Spleen (tissue), 13 donors: ENCODE data around the gene QPCTL. TPM values are rescaled to one million over a fixed set of nuclear protein-coding genes. Genes with fewer than 3 reads are reported as not detected.

Experiments used
- DNase-seq: peaks from one replicate; pipeline ENCODE4 v3.0.0-alpha.2; 2020
- H3K27ac ChIP-seq, 8 donors: fragments of 200-600 bp; sonication (generic) in 7 of 8; 1 replicate in 4 of 8; 2 replicates in 4 of 8; pipeline versions ENCODE4 v1.5.0 to v1.8.0; 2016 to 2021; ENCODE audit warnings: inconsistent platforms in 4 of 8, mild to moderate bottlenecking in 4 of 8, moderate library complexity in 1 of 8
- H3K27me3 ChIP-seq, 7 donors: fragments of 200-600 bp; sonication (generic) in 6 of 7; replicated peaks in 1 of 7; 1 replicate in 4 of 7; 2 replicates in 3 of 7; pipeline versions ENCODE4 v1.5.0 to v1.8.0; 2016 to 2021; ENCODE audit warnings: inconsistent platforms in 3 of 7, mild to moderate bottlenecking in 1 of 7
- H3K36me3 ChIP-seq, 6 donors: fragments of 200-600 bp; sonication (generic) in 5 of 6; 1 replicate in 4 of 6; 2 replicates in 2 of 6; pipeline versions ENCODE4 v1.5.0 to v1.8.0; 2016 to 2021; ENCODE audit warnings: inconsistent platforms in 2 of 6
- H3K4me1 ChIP-seq, 6 donors: fragments of 200-600 bp; sonication (generic) in 5 of 6; 1 replicate in 3 of 6; 2 replicates in 3 of 6; pipeline versions ENCODE4 v1.5.0 to v1.8.0; 2016 to 2021; ENCODE audit warnings: inconsistent platforms in 3 of 6
- H3K4me3 ChIP-seq, 8 donors: fragments of 200-600 bp; sonication (generic) in 7 of 8; 1 replicate in 4 of 8; 2 replicates in 4 of 8; pipeline versions ENCODE4 v1.5.0 to v1.8.0; 2016 to 2021; ENCODE audit warnings: inconsistent platforms in 4 of 8, mild to moderate bottlenecking in 4 of 8, moderate library complexity in 2 of 8
- H3K9me3 ChIP-seq, 8 donors: fragments of 200-600 bp; sonication (generic) in 7 of 8; 1 replicate in 4 of 8; 2 replicates in 4 of 8; pipeline versions ENCODE4 v1.5.0 to v1.8.0; 2016 to 2021; ENCODE audit warnings: inconsistent platforms in 4 of 8
- CTCF ChIP-seq, 11 experiments: fragments of 200-600 bp in 7 of 11; fragments of 450-650 bp in 4 of 11; sonication (generic) in 4 of 11; IDR thresholded peaks in 8 of 11; conservative IDR thresholded peaks in 3 of 11; 1 replicate in 7 of 11; 2 replicates in 4 of 11; pipeline versions ENCODE4 v1.4.0 to v1.8.0; 2016 to 2021; ENCODE audit warnings: antibody characterized with exemption in 11 of 11, inconsistent platforms in 4 of 11, mild to moderate bottlenecking in 1 of 11
- POLR2A ChIP-seq, 3 donors: fragments of 450-650 bp; IDR thresholded peaks; one replicate each; pipeline ENCODE4 v1.5.1; 2017; ENCODE audit warnings: antibody characterized with exemption in 3 of 3, mild to moderate bottlenecking in 1 of 3
- POLR2AphosphoS5 ChIP-seq, 3 donors: sonication (generic); formaldehyde crosslinking; IDR thresholded peaks; one replicate each; pipeline ENCODE4 v1.5.1; 2017; ENCODE audit warnings: antibody characterized with exemption in 3 of 3
- WGBS, 5 donors: extraction: QIAGEN DNeasy Blood & Tissue Kit in 3 of 5; methylation state at CpG; one replicate each; pipeline versions ENCODE4 v1.1.5 to v1.1.7; 2013 to 2018; 5-methylcytosine and 5-hydroxymethylcytosine counted together
- intact Hi-C: fragments of 100-400 bp; cut with DNase I; formaldehyde crosslinking; loops from one replicate; pipeline ENCODE4 v1.15.0; 2023; ENCODE audit warnings: low total_unique reads
- long read RNA-seq, 2 donors: transcript quantifications; one replicate each; lab custom pipeline, GENCODE V29; 2026
- polyA plus RNA-seq, 3 donors: library from polyadenylated mRNA; stranded (reverse); fragments of 200-250 nt; gene quantifications; one replicate each; pipeline ENCODE4 v1.2.1, GENCODE V29; 2013
- total RNA-seq, 7 donors: library from RNA; depleted of rRNA in 3 of 7; stranded (reverse); fragments of >200 nt in 3 of 7; fragmentation: NEBNext Ultra II Directional in 4 of 7; extraction: Animal tissue kit (Norgen Biotek cat#: 25700) in 4 of 7; gene quantifications; one replicate each; pipeline versions ENCODE4 v1.1.0 to v1.2.1, GENCODE V29; 2016 to 2021
- donor health status: healthy with polysubstance abuse.
- donor health status: DM: no; HTN: no; CAD: no; lungs with moderate emphysema.
- donor health status: DM: no; HTN: no; CAD: no.
- donor health status: Bipolar disorder and iron deficiency.
- donor health status: healthy.
- donor health status: DM: no; HTN: no; CAD: no.
- donor health status: DM: yes; HTN: yes; CAD: no.

Gene QPCTL
- total RNA-seq (10 to 100 TPM in 2 of 7 donors, 1 to 10 TPM in 5; 5.0 to 10.7 (median 8.8) TPM), polyA plus RNA-seq (10 to 100 TPM in 2 of 3 donors, 1 to 10 TPM in 1; 9.5 to 10.7 (median 10.2) TPM)
- long read RNA-seq, donor 1, partial matches to known transcripts, result 0 of 1 reads
- long read RNA-seq, donor 1, other reads (novel, unspliced or antisense), result 0 of 1 reads
- long read RNA-seq, donor 2, partial matches to known transcripts, result 0 of 1 reads
- long read RNA-seq, donor 2, other reads (novel, unspliced or antisense), result 0 of 1 reads

GRCh38 chr19:45692187-45693105, at the start of gene QPCTL:
TSS of gene QPCTL (plus strand) at chr19:45692666. CDS start at chr19:45692704, 38 bp downstream.
- intact Hi-C loops, result no loop called here
- Histone ChIP-seq H3K4me1 (peaks cover 10 to 39% (median 24%) of the 10 kb centered on the region in 6 donors), H3K4me3 (peak within 1 kb of the TSS; percentile 62 to 99 (median 81)), H3K36me3 (peaks cover 3 to 46% (median 23%) of the 10 kb centered on the region in 6 donors), H3K9me3 (no peaks in the 10 kb centered on the region), H3K27ac (peak within 1 kb of the TSS; percentile 79 to 96 (median 90)), H3K27me3 (no peaks in the 10 kb centered on the region)
- WGBS, 5 donors, result 0 to 1% (median 0%) methylated on average over 38 to 70 of the region's 70 CpGs
- TF ChIP-seq POLR2A (IDR thresholded peaks at IDR 0.05) (peak in 1 of 3 donors; percentile 41), CTCF (IDR thresholded peaks at IDR 0.05 in 8 of 11, conservative IDR thresholded peaks at IDR 0.05 in 3 of 11) (peak in 2 of 11 experiments; percentile 6 to 11), POLR2AphosphoS5 (IDR thresholded peaks at IDR 0.05) (peak; percentile 85 to 91 (median 90))
- DNase-seq, result peak; percentile 97

GRCh38 chr19:45643024-45643926, 49.2 kb upstream of the QPCTL start:
- H3K36me3 ChIP-seq, result no peaks in the 10 kb centered on the region
- 7 to 11% (median 8%) methylated on average over 34 to 39 of the region's 39 CpGs for WGBS, 5 donors
- peak overlapping the region; percentile 63 to 94 (median 90) for H3K27ac ChIP-seq
- H3K27me3 ChIP-seq, result peaks cover 0 to 39% (median 14%) of the 10 kb centered on the region in 7 donors
- intact Hi-C loops, result loop anchor here (5.0 kb wide), 2 partner anchors 36 to 121 kb away; no protein-coding TSS in a partner anchor
- peak; percentile 97 to 99 (median 98) for TF ChIP-seq CTCF (IDR thresholded peaks at IDR 0.05 in 8 of 11, conservative IDR thresholded peaks at IDR 0.05 in 3 of 11)
- no peak for TF ChIP-seq POLR2A (IDR thresholded peaks at IDR 0.05)
- TF ChIP-seq POLR2AphosphoS5 (IDR thresholded peaks at IDR 0.05), result peak; percentile 48 to 68 (median 65)
- H3K4me1 ChIP-seq, result peaks cover 29 to 80% (median 67%) of the 10 kb centered on the region in 6 donors
- H3K4me3 ChIP-seq, result peak overlapping the region in 6 of 8 donors; percentile 39 to 71 (median 46)
- DNase-seq, result peak; percentile 97
- H3K9me3 ChIP-seq, result no peaks in the 10 kb centered on the region

GRCh38 chr19:45643927-45644771, 48.3 kb upstream of the QPCTL start:
- Histone ChIP-seq H3K9me3 (no peaks in the 10 kb centered on the region), H3K27ac (no peak overlapping the region), H3K27me3 (peaks cover 0 to 39% (median 14%) of the 10 kb centered on the region in 7 donors), H3K4me3 (no peak overlapping the region), H3K4me1 (peaks cover 29 to 72% (median 60%) of the 10 kb centered on the region in 6 donors), H3K36me3 (no peaks in the 10 kb centered on the region)
- intact Hi-C loops, result loop anchor here (5.0 kb wide), 2 partner anchors 37 to 122 kb away; no protein-coding TSS in a partner anchor
- DNase-seq, result no peak
- 47 to 55% (median 50%) methylated on average over 14 of the region's 14 CpGs for WGBS, 5 donors
- no peak for TF ChIP-seq POLR2AphosphoS5 (IDR thresholded peaks at IDR 0.05)
- no peak for TF ChIP-seq CTCF (IDR thresholded peaks at IDR 0.05 in 8 of 11, conservative IDR thresholded peaks at IDR 0.05 in 3 of 11)
- TF ChIP-seq POLR2A (IDR thresholded peaks at IDR 0.05), result no peak
